ENCODE measurements around the gene TUFT1. TPM values are rescaled to one million over a fixed set of nuclear protein-coding genes. Genes with fewer than 3 reads are reported as not detected.

Gene TUFT1
- total and polyA plus RNA-seq, 2 of the 13 experiments (the other 11 are each of a cell fraction or from before 2014, with no cell fraction given), result 6.4 to 7.3 TPM

DNA sequence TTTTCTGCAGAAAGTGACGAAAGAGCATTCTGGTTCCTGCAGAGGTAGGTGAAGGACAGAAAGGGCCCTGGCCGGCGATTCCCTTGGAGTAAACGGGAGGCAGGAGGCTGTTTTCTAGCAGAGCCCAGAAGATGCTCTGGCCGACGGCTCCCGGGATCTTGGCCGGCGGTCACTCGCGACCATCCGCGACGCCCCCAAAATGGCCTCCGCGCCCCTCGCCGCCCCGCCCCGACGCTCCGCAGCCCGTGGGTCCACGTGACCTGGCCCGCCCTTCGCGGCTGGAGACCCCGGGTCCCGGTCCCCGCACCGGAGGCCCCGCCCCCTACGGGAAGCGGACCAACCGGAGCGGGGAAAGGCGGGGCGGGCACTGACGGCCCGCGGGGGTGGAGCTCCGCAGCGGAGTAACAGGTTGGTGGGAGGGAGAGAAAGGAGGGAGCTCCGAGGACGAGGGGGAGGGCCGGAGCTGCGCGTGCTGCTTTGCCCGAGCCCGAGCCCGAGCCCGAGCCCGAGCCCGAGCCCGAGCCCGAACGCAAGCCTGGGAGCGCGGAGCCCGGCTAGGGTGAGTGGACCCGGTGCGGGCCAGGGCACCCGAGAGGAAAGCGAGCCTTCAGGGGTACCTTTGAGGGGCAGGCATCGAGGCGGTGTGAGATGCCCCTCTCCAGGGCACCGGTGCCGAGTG, 29.0 kb upstream of the TUFT1 start, which contains the start of gene CGN (continued):
- no peak for TF ChIP-seq THYN1 (CRISPR knock-in tag; IDR thresholded peaks at IDR 0.05; ENCODE audit: borderline replicate concordance, low read depth)
- no peak for TF ChIP-seq SNAI1 (CRISPR knock-in tag; IDR thresholded peaks at IDR 0.05; ENCODE audit: borderline replicate concordance)
- TF ChIP-seq, protein P1, sequence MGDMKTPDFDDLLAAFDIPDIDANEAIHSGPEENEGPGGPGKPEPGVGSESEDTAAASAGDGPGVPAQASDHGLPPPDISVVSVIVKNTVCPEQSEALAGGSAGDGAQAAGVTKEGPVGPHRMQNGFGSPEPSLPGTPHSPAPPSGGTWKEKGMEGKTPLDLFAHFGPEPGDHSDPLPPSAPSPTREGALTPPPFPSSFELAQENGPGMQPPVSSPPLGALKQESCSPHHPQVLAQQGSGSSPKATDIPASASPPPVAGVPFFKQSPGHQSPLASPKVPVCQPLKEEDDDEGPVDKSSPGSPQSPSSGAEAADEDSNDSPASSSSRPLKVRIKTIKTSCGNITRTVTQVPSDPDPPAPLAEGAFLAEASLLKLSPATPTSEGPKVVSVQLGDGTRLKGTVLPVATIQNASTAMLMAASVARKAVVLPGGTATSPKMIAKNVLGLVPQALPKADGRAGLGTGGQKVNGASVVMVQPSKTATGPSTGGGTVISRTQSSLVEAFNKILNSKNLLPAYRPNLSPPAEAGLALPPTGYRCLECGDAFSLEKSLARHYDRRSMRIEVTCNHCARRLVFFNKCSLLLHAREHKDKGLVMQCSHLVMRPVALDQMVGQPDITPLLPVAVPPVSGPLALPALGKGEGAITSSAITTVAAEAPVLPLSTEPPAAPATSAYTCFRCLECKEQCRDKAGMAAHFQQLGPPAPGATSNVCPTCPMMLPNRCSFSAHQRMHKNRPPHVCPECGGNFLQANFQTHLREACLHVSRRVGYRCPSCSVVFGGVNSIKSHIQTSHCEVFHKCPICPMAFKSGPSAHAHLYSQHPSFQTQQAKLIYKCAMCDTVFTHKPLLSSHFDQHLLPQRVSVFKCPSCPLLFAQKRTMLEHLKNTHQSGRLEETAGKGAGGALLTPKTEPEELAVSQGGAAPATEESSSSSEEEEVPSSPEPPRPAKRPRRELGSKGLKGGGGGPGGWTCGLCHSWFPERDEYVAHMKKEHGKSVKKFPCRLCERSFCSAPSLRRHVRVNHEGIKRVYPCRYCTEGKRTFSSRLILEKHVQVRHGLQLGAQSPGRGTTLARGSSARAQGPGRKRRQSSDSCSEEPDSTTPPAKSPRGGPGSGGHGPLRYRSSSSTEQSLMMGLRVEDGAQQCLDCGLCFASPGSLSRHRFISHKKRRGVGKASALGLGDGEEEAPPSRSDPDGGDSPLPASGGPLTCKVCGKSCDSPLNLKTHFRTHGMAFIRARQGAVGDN (CRISPR knock-in tag; IDR thresholded peaks at IDR 0.05), result peak; percentile 81
- TF ChIP-seq ZBTB3 (CRISPR knock-in tag; IDR thresholded peaks at IDR 0.05; ENCODE audit: borderline replicate concordance, low read depth), result no peak
- TF ChIP-seq NFATC3 (CRISPR knock-in tag; IDR thresholded peaks at IDR 0.05), result no peak
- TF ChIP-seq ZNF672 (CRISPR knock-in tag; IDR thresholded peaks at IDR 0.05), result no peak
- TF ChIP-seq KLF6 (CRISPR knock-in tag; IDR thresholded peaks at IDR 0.05), result no peak
- TF ChIP-seq ARHGAP35 (CRISPR knock-in tag; IDR thresholded peaks at IDR 0.05; ENCODE audit: borderline replicate concordance), result no peak
- peak; percentile 48; the same call in 1 of the 2 replicates for TF ChIP-seq SP2 (CRISPR knock-in tag; IDR thresholded peaks at IDR 0.05)
- no peak; the same call in 1 of the 2 replicates for TF ChIP-seq PHF8 (CRISPR knock-in tag; IDR thresholded peaks at IDR 0.05)
- no peak for TF ChIP-seq ZNF329 (CRISPR knock-in tag; IDR thresholded peaks at IDR 0.05; ENCODE audit: low read depth)
- TF ChIP-seq ELF4 (CRISPR knock-in tag; IDR thresholded peaks at IDR 0.05; ENCODE audit: borderline replicate concordance), result no peak
- TF ChIP-seq ZNF772 (CRISPR knock-in tag; IDR thresholded peaks at IDR 0.05), result no peak
- no peak for TF ChIP-seq YEATS2 (CRISPR knock-in tag; IDR thresholded peaks at IDR 0.05; ENCODE audit: borderline replicate concordance)
- TF ChIP-seq, protein P2, sequence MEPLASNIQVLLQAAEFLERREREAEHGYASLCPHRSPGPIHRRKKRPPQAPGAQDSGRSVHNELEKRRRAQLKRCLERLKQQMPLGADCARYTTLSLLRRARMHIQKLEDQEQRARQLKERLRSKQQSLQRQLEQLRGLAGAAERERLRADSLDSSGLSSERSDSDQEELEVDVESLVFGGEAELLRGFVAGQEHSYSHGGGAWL (CRISPR knock-in tag; IDR thresholded peaks at IDR 0.05), result no peak
- TF ChIP-seq CEBPG (CRISPR knock-in tag; IDR thresholded peaks at IDR 0.05), result no peak
- no peak for TF ChIP-seq NFE2 (CRISPR knock-in tag; IDR thresholded peaks at IDR 0.05)
- TF ChIP-seq ESRRA (CRISPR knock-in tag; IDR thresholded peaks at IDR 0.05; ENCODE audit: low read depth), result no peak
- TF ChIP-seq PLRG1 (conservative IDR thresholded peaks at IDR 0.05), result no peak
- TF ChIP-seq ZNF776 (CRISPR knock-in tag; IDR thresholded peaks at IDR 0.05), result no peak
- peak; percentile 72 for TF ChIP-seq ZNF777 (CRISPR knock-in tag; IDR thresholded peaks at IDR 0.05)
- TF ChIP-seq, protein P3, sequence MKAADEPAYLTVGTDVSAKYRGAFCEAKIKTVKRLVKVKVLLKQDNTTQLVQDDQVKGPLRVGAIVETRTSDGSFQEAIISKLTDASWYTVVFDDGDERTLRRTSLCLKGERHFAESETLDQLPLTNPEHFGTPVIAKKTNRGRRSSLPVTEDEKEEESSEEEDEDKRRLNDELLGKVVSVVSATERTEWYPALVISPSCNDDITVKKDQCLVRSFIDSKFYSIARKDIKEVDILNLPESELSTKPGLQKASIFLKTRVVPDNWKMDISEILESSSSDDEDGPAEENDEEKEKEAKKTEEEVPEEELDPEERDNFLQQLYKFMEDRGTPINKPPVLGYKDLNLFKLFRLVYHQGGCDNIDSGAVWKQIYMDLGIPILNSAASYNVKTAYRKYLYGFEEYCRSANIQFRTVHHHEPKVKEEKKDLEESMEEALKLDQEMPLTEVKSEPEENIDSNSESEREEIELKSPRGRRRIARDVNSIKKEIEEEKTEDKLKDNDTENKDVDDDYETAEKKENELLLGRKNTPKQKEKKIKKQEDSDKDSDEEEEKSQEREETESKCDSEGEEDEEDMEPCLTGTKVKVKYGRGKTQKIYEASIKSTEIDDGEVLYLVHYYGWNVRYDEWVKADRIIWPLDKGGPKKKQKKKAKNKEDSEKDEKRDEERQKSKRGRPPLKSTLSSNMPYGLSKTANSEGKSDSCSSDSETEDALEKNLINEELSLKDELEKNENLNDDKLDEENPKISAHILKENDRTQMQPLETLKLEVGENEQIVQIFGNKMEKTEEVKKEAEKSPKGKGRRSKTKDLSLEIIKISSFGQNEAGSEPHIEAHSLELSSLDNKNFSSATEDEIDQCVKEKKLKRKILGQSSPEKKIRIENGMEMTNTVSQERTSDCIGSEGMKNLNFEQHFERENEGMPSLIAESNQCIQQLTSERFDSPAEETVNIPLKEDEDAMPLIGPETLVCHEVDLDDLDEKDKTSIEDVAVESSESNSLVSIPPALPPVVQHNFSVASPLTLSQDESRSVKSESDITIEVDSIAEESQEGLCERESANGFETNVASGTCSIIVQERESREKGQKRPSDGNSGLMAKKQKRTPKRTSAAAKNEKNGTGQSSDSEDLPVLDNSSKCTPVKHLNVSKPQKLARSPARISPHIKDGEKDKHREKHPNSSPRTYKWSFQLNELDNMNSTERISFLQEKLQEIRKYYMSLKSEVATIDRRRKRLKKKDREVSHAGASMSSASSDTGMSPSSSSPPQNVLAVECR (CRISPR knock-in tag; IDR thresholded peaks at IDR 0.05; ENCODE audit: borderline replicate concordance), result peak; percentile 55; the same call in 1 of the 2 replicates
- peak; percentile 76; the same call in 1 of the 2 replicates for TF ChIP-seq KAT7 (CRISPR knock-in tag; IDR thresholded peaks at IDR 0.05; ENCODE audit: borderline replicate concordance)
